ENCODE measurements around the gene C18orf63.
"Not testable (repeated sequence)": the region's sequence is repeated elsewhere in the genome, so short reads cannot be mapped to it uniquely, and the experiment has no call there.

C18orf63 gene

GRCh38 chr18:74316257-74317170 lies 875 bp downstream of the C18orf63 start:
- Mint-ChIP-seq H3K36me3 (ENCODE audit: low read depth) (no peaks in the 10 kb centered on the region), H3K4me3 (no peak overlapping the region), H3K9me3 (no peaks in the 10 kb centered on the region), H3K4me1 (peaks cover 6% of the 10 kb centered on the region), H3K27me3 (ENCODE audit: low read depth) (no peaks in the 10 kb centered on the region), H3K27ac (peak overlapping the region in 2 of 3 experiments; percentile 46 to 56)
- TF ChIP-seq CTCF (IDR thresholded peaks at IDR 0.05; ENCODE audit: unreplicated experiment in 3 of 3): no peak

GRCh38 chr18:74326231-74326630 lies 10.6 kb downstream of the C18orf63 start:
- no peak for TF ChIP-seq CTCF (IDR thresholded peaks at IDR 0.05; ENCODE audit: unreplicated experiment in 3 of 3)
- Mint-ChIP-seq H3K36me3 (ENCODE audit: low read depth) (no peaks in the 10 kb centered on the region), H3K9me3 (no peaks in the 10 kb centered on the region), H3K27ac (peak overlapping the region; percentile 95 to 97 (median 96)), H3K27me3 (ENCODE audit: low read depth) (no peaks in the 10 kb centered on the region), H3K4me1 (peaks cover 5% of the 10 kb centered on the region), H3K4me3 (no peak overlapping the region)

- not testable (repeated sequence) for H3K27me3 Mint-ChIP-seq (ENCODE audit: low read depth); H3K36me3 Mint-ChIP-seq (ENCODE audit: low read depth); H3K4me3 Mint-ChIP-seq; H3K9me3 Mint-ChIP-seq; H3K4me1 Mint-ChIP-seq
- H3K27ac Mint-ChIP-seq: peak overlapping the region; percentile 95 to 97 (median 96)
These were observed 11.2 kb downstream of the C18orf63 start for GRCh38 chr18:74326791-74327190.

- Mint-ChIP-seq H3K4me3 (no peak overlapping the region), H3K27me3 (ENCODE audit: low read depth) (no peaks in the 10 kb centered on the region), H3K4me1 (peaks cover 5% of the 10 kb centered on the region), H3K27ac (peak overlapping the region; percentile 95 to 97 (median 96)), H3K9me3 (no peaks in the 10 kb centered on the region), H3K36me3 (ENCODE audit: low read depth) (no peaks in the 10 kb centered on the region)
- TF ChIP-seq CTCF (IDR thresholded peaks at IDR 0.05; ENCODE audit: unreplicated experiment in 3 of 3): no peak
These were observed 12.6 kb downstream of the C18orf63 start for GRCh38 chr18:74328206-74328605.

GRCh38 chr18:74329688-74330205 lies 14.1 kb downstream of the C18orf63 start:
- no peak for TF ChIP-seq CTCF (IDR thresholded peaks at IDR 0.05; ENCODE audit: unreplicated experiment in 3 of 3)
- Mint-ChIP-seq H3K4me1 (peaks cover 13% of the 10 kb centered on the region), H3K36me3 (ENCODE audit: low read depth) (no peaks in the 10 kb centered on the region), H3K4me3 (no peak overlapping the region), H3K9me3 (no peaks in the 10 kb centered on the region), H3K27ac (peak overlapping the region in 1 of 3 experiments; percentile 60), H3K27me3 (ENCODE audit: low read depth) (no peaks in the 10 kb centered on the region)

GRCh38 chr18:74331404-74331803 lies 15.8 kb downstream of the C18orf63 start:
- no peaks in the 10 kb centered on the region for H3K36me3 Mint-ChIP-seq (ENCODE audit: low read depth)
- peaks cover 17% of the 10 kb centered on the region for H3K4me1 Mint-ChIP-seq
- no peaks in the 10 kb centered on the region for H3K27me3 Mint-ChIP-seq (ENCODE audit: low read depth)
- H3K4me3 Mint-ChIP-seq: no peak overlapping the region
- peak overlapping the region in 1 of 3 experiments; percentile 1 for H3K27ac Mint-ChIP-seq
- no peaks in the 10 kb centered on the region for H3K9me3 Mint-ChIP-seq
- TF ChIP-seq CTCF (IDR thresholded peaks at IDR 0.05; ENCODE audit: unreplicated experiment in 3 of 3): peak in 2 of 3 experiments; percentile 17 to 38
